ENCODE results near the gene CDX1.

Gene CDX1

DNA sequence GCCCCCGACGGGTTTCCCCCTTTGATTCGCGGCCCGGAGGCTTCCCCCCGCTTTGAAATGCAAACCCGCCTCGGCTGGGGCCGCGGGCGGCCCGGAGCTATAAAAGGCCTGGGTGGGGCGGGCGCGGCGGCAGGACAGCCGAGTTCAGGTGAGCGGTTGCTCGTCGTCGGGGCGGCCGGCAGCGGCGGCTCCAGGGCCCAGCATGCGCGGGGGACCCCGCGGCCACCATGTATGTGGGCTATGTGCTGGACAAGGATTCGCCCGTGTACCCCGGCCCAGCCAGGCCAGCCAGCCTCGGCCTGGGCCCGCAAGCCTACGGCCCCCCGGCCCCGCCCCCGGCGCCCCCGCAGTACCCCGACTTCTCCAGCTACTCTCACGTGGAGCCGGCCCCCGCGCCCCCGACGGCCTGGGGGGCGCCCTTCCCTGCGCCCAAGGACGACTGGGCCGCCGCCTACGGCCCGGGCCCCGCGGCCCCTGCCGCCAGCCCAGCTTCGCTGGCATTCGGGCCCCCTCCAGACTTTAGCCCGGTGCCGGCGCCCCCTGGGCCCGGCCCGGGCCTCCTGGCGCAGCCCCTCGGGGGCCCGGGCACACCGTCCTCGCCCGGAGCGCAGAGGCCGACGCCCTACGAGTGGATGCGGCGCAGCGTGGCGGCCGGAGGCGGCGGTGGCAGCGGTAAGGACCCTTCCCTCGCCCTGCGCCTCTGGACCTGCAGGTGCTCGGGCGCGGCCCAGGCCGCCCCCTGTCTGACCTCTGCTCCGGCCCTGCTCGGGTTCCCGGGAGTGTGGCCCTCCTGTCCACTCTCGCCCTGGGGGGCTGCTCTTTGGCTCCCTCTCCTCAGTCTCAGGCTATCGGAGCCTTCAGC lies at the start of gene CDX1:
TSS of gene CDX1 (plus strand) at position 129 of the 862 bp plus-strand sequence. CDS start at position 228, 99 bp downstream.
- no peak for TF ChIP-seq CTCF (conservative IDR thresholded peaks at IDR 0.05; ENCODE audit: low read depth, low read length)
- H3K4me3 ChIP-seq (ENCODE audit: low read depth, low read length) = no peak within 1 kb of the TSS
- DNase-seq (ENCODE audit: low read depth) = no peak

GRCh38 chr5:150117945-150118560 lies 48.5 kb upstream of the CDX1 start:
- peak; percentile 1 for DNase-seq (ENCODE audit: low read depth)
- TF ChIP-seq CTCF (conservative IDR thresholded peaks at IDR 0.05; ENCODE audit: low read depth, low read length) = no peak
- H3K4me3 ChIP-seq (ENCODE audit: low read depth, low read length) = no peak overlapping the region

GRCh38 chr5:150118561-150119229 lies 47.9 kb upstream of the CDX1 start:
- H3K4me3 ChIP-seq (ENCODE audit: low read depth, low read length) = no peak overlapping the region
- peak; percentile 0 for DNase-seq (ENCODE audit: low read depth)
- no peak for TF ChIP-seq CTCF (conservative IDR thresholded peaks at IDR 0.05; ENCODE audit: low read depth, low read length)

DNA sequence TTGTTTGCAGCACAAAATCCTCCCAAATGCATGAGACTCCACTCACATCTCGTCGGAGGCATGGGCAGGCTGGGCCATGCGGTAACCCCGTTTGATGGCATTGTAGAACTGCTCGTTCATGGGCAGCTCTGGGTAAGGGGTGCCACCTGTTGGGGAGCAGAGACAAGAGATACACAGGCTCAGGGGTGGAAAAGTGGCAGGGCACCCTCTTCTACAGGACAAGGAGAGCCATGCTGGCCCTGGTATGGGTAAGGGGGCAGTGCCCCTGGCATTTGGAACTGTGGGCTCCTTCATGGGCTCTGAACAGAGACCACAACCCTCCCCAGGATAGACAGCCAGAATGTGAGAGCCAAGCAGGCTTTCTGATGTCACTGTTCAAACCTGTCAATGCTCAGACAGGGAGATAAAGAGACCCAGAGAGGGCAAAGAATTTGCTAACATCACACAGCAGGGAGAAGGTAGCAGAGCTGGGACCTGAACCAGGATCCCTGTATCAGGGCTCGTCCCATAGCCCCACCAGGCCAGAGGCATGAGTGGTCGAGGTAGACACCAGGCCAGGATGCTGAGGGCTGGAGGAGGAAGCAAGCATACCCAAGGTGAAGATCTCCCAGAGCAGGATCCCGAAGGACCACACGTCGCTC lies 47.0 kb upstream of the CDX1 start:
- DNase-seq (ENCODE audit: low read depth) = peak; percentile 3
- no peak for TF ChIP-seq CTCF (conservative IDR thresholded peaks at IDR 0.05; ENCODE audit: low read depth, low read length)
- H3K4me3 ChIP-seq (ENCODE audit: low read depth, low read length) = no peak overlapping the region

DNA sequence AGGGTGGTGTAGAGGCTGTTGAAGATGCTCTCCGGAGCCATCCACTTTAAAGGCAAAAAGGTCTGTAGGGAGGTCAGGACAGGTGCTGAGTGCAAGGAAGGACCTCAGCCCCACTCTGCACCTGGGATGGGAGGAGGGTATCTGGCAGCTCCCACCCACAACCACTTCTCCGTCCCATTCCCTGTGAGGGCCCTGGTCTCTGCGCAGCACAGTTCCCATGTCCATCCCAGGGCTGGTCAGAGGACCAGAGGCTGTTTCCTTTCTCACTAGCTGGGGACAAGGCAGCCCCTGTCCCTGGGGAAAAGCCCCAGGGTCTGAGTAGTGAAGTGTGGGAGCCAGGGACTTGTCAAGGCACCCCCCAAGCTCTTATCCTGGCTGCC lies 46.5 kb upstream of the CDX1 start:
- DNase-seq (ENCODE audit: low read depth) = peak; percentile 1
- H3K4me3 ChIP-seq (ENCODE audit: low read depth, low read length) = no peak overlapping the region
- no peak for TF ChIP-seq CTCF (conservative IDR thresholded peaks at IDR 0.05; ENCODE audit: low read depth, low read length)

GRCh38 chr5:150120617-150121447 lies 45.7 kb upstream of the CDX1 start:
- H3K4me3 ChIP-seq (ENCODE audit: low read depth, low read length) = no peak overlapping the region
- peak; percentile 0 for DNase-seq (ENCODE audit: low read depth)
- no peak for TF ChIP-seq CTCF (conservative IDR thresholded peaks at IDR 0.05; ENCODE audit: low read depth, low read length)
